ENCODE data around the gene CAMK4. TPM values are rescaled to one million over a fixed set of nuclear protein-coding genes. Genes with fewer than 3 reads are reported as not detected.

The CAMK4 gene
- total and polyA plus RNA-seq, 3 donors from 2014 or later = 35.4 to 76.9 (median 60.3) TPM

DNA sequence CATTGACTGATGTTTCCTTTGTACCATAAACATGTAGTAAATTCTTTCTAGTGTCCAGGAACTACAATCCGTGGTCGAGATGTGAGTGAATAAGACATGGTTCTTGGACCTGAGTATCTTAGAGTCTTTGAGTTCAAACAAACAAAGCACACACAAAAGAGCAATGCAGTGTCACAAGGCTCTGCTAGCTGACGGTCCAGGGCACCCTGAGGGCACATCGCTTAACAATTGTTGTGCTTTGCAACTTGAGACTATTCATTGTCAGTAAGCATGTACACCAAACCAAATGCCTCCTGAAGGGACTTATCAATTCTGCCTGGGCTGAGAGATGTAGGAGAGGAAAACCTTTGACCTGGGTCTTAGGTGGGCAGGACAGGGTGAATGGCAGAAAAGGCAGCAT lies 84.8 kb downstream of the CAMK4 start:
- Histone ChIP-seq H3K9me3 (no peaks in the 10 kb centered on the region), H3K27ac (no peak overlapping the region), H3K4me3 (no peak overlapping the region), H3K4me1 (peaks cover 3% of the 10 kb centered on the region), H3K27me3 (no peaks in the 10 kb centered on the region), H3K36me3 (ENCODE audit: low read depth, missing control alignments) (no peaks in the 10 kb centered on the region)
- TF ChIP-seq, protein P1, sequence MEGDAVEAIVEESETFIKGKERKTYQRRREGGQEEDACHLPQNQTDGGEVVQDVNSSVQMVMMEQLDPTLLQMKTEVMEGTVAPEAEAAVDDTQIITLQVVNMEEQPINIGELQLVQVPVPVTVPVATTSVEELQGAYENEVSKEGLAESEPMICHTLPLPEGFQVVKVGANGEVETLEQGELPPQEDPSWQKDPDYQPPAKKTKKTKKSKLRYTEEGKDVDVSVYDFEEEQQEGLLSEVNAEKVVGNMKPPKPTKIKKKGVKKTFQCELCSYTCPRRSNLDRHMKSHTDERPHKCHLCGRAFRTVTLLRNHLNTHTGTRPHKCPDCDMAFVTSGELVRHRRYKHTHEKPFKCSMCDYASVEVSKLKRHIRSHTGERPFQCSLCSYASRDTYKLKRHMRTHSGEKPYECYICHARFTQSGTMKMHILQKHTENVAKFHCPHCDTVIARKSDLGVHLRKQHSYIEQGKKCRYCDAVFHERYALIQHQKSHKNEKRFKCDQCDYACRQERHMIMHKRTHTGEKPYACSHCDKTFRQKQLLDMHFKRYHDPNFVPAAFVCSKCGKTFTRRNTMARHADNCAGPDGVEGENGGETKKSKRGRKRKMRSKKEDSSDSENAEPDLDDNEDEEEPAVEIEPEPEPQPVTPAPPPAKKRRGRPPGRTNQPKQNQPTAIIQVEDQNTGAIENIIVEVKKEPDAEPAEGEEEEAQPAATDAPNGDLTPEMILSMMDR (IDR thresholded peaks at IDR 0.05) = no peak
- TF ChIP-seq POLR2A (IDR thresholded peaks at IDR 0.05) = no peak
- no peak for DNase-seq
- intact Hi-C loops (cut with DNase I; ENCODE audit: low total_unique reads) = no loop called here
- 85 to 88% methylated on average over 4 of the region's 4 CpGs for WGBS, 2 donors

DNA sequence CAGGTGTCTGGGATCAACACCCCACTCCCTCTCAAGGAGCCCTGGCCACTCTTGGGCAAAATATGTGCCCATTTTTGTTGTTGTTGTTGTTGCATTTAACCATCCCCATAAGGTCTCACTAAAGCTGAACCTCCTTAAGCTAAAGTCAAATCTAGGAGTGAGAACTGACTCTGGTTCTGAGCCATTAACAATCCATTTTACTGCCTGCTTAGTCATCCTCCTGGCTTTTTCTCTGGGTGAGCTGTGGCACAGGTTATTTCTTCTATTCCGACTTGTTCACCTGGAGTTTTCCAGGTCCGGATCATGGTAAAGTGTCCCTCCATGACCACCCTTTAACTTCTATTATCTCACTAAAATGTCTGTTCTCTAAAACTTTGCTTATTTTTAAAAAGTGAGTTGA lies 85.2 kb downstream of the CAMK4 start:
- H3K4me3 ChIP-seq = no peak overlapping the region
- intact Hi-C loops (cut with DNase I; ENCODE audit: low total_unique reads) = no loop called here
- DNase-seq = no peak
- H3K27me3 ChIP-seq = no peaks in the 10 kb centered on the region
- H3K36me3 ChIP-seq (ENCODE audit: low read depth, missing control alignments) = no peaks in the 10 kb centered on the region
- TF ChIP-seq, protein P1 (IDR thresholded peaks at IDR 0.05) = no peak
- H3K27ac ChIP-seq = no peak overlapping the region
- 97 to 98% methylated on average over 2 of the region's 2 CpGs for WGBS, 2 donors
- H3K9me3 ChIP-seq = no peaks in the 10 kb centered on the region
- H3K4me1 ChIP-seq = peaks cover 3% of the 10 kb centered on the region

DNA sequence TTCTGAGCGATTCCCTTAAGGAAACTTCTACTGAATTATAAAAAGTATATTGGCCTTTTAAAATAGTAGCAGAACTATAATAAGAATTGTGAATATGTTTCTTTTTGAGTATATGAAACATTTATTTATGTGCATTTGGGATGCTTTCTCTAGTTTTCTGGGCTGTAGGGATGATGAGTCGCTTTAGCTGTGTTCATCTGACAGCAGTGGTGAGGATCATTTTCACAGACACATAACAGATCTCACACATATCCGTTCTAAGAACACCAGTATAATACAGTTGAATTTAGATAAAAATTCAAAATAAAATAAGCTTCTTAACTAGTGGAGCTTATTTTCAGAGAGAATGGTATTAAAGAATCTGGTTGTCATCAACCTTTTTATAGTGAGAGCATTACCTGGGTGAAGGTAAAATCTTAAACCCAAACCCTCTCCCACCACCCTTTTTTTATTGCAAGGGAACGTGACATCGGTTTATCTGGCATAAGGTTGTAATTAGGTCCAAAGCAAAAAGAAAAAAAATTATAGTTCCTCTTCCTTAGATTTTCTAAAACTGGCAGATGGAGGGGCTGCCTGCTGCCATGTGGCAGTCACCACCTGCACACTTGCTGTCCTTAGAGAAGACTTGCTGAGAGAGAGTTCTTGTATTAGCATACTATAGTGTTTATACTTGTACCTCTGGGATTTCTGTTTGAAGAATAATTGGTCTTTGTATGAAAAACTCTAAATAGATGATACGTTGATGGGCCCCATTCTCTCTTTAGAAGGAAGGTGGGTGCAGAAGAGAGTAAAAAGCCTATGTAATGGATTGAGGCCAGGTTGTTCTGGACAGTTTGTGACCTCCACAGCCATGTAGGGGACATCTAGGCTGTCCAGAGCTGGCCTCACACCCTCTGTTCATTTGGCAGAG lies 86.8 kb downstream of the CAMK4 start:
- intact Hi-C loops (cut with DNase I; ENCODE audit: low total_unique reads) = no loop called here
- H3K9me3 ChIP-seq = no peaks in the 10 kb centered on the region
- no peak overlapping the region for H3K27ac ChIP-seq
- TF ChIP-seq, protein P1 (IDR thresholded peaks at IDR 0.05) = no peak
- no peak for TF ChIP-seq POLR2A (IDR thresholded peaks at IDR 0.05)
- no peaks in the 10 kb centered on the region for H3K27me3 ChIP-seq
- no peak for DNase-seq
- H3K36me3 ChIP-seq (ENCODE audit: low read depth, missing control alignments) = no peaks in the 10 kb centered on the region
- 79 to 82% methylated on average over 6 of the region's 6 CpGs for WGBS, 2 donors
- H3K4me1 ChIP-seq = peaks cover 3% of the 10 kb centered on the region
- no peak overlapping the region for H3K4me3 ChIP-seq

DNA sequence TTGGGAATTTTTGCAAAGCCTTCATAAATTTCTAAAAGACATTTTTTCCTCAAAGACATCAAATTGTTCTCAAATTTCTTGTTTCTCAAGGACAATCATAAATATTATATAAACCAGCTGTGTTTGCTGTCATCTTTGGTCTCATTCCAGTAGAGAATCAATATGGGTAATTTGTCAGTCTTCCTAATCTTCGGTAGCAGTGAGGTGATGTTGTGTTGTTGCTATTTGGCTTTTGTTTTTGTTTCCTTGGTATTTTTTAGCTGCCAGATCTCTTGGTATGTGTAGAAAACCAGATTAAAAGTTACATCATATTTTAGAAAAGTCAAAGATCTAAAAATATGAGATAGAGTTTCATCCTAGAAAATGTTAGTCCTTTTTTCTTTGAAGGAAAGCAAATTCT lies 87.5 kb downstream of the CAMK4 start:
- Histone ChIP-seq H3K36me3 (ENCODE audit: low read depth, missing control alignments) (no peaks in the 10 kb centered on the region), H3K4me3 (no peak overlapping the region), H3K27ac (no peak overlapping the region), H3K27me3 (no peaks in the 10 kb centered on the region), H3K4me1 (peaks cover 3% of the 10 kb centered on the region), H3K9me3 (no peaks in the 10 kb centered on the region)
- DNase-seq = no peak
- no peak for TF ChIP-seq POLR2A (IDR thresholded peaks at IDR 0.05)
- TF ChIP-seq, protein P1 (IDR thresholded peaks at IDR 0.05) = no peak
- intact Hi-C loops (cut with DNase I; ENCODE audit: low total_unique reads) = no loop called here
- 42 to 48% methylated on average over 1 of the region's 1 CpG for WGBS, 2 donors
